GM21717 (cell line): Measurements from ENCODE around the gene SPNS2.
A peak's percentile ranks its signal among the peaks of the same experiment; 100 is the strongest.

ENCODE experiments used
- ATAC-seq: cut with Tn5 transposase; IDR thresholded peaks from one replicate; pipeline ENCODE4 v1.9.1; 2021; ENCODE audit warnings: mild to moderate bottlenecking, moderate library complexity; ENCODE audit not compliant: unreplicated experiment

The SPNS2 gene

GRCh38 chr17:4548721-4549531 is 50.2 kb downstream of the SPNS2 start:
- ATAC-seq = no peak

- no peak for ATAC-seq
Observed at GRCh38 chr17:4549781-4550533, 51.3 kb downstream of the SPNS2 start.

- no peak for ATAC-seq
Observed at GRCh38 chr17:4550534-4551039, 51.9 kb downstream of the SPNS2 start.

GRCh38 chr17:4551141-4551540 is 52.5 kb downstream of the SPNS2 start:
- no peak for ATAC-seq

- ATAC-seq = no peak
Observed at GRCh38 chr17:4551796-4552525, 53.3 kb downstream of the SPNS2 start.

- no peak for ATAC-seq
Observed at GRCh38 chr17:4553669-4554068, 55.0 kb downstream of the SPNS2 start.

- no peak for ATAC-seq
Observed at GRCh38 chr17:4554441-4554996, 55.8 kb downstream of the SPNS2 start.

GRCh38 chr17:4554997-4555799 is 56.5 kb downstream of the SPNS2 start, which contains the start of gene MYBBP1A:
TSS of gene MYBBP1A (minus strand) at chr17:4555384. CDS start at chr17:4555324, 60 bp downstream.
- peak; percentile 71 for ATAC-seq

- ATAC-seq = no peak
Observed at GRCh38 chr17:4555873-4556759, 57.4 kb downstream of the SPNS2 start.

- no peak for ATAC-seq
Observed at GRCh38 chr17:4556996-4557395, 58.3 kb downstream of the SPNS2 start.

GRCh38 chr17:4557626-4558346 is 59.1 kb downstream of the SPNS2 start:
- no peak for ATAC-seq

GRCh38 chr17:4558347-4558971 is 59.8 kb downstream of the SPNS2 start:
- no peak for ATAC-seq

- no peak for ATAC-seq
Observed at GRCh38 chr17:4559139-4559791, 60.6 kb downstream of the SPNS2 start.

GRCh38 chr17:4559966-4560365 is 61.3 kb downstream of the SPNS2 start:
- no peak for ATAC-seq

GRCh38 chr17:4560421-4560820 is 61.7 kb downstream of the SPNS2 start, which contains the start of gene GGT6:
TSS of gene GGT6 (minus strand) at chr17:4560577. CDS start at chr17:4560521, 56 bp downstream.
- no peak for ATAC-seq

GRCh38 chr17:4560837-4561256 is 62.2 kb downstream of the SPNS2 start:
- ATAC-seq = no peak
